ENCODE measurements around the gene TBC1D5. TPM values are rescaled to one million over a fixed set of nuclear protein-coding genes. Genes with fewer than 3 reads are reported as not detected.
"Not testable (repeated sequence)": the region's sequence is repeated elsewhere in the genome, so short reads cannot be mapped to it uniquely, and the experiment has no call there.

The TBC1D5 gene
- total RNA-seq, 2 donors from 2014 or later = 45.3 to 53.7 TPM

DNA sequence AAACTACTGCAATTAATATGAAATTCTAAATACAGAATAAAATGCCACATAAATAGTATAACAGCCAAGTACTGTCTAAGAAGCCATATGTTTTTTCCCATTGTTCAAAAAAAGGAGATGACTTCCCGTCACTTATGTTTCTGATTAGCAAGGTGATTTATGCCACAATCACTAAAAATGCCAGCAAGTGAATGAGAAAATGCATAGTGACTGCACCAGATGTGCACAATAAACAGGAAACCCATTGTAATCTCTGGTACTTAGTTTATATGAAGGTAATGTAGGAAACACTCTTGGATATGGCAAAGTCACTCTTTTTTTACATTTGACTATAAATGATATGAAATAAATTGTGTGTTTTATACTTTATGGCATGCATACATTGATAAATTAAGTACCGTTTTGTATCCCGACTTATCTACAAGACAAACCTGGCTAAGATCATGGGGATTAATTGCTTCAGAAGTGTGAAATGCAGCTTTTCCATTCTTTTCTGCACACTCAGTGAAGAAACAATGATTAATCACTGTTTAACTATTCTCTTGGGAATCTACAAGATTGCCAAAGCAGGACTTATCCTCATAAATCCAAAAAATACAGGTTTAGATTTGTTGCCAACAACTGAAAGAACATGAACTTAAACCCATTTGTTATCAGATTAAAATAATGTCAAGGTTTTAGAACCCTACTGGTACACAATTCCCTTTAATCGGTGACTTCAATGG is 164.5 kb downstream of the TBC1D5 start:
- intact Hi-C loops (cut with DNase I) = loop anchor here in 1 of 2 donors (5.0 kb wide), 1 partner anchor 454 kb away; no protein-coding TSS in a partner anchor
- DNase-seq (ENCODE audit: low spot score) = no peak

DNA sequence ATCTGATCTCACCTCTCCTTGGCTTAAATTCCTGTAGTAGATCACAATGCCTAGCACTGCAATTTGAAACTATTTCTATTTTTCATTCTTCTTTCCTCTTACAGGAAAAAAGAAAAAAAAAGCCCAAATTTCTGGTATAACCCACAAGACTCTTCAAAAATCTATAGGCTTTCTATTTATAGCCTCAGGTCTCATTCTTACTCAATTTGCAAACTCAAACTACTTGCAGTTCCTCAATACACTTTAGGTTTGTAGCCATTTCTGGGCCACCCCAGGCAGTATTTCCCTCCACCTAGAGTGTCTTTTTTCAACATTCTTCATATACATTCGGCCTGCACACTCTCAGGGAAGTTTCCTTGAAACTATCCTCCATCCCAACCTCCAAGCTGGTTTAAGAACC is 169.0 kb downstream of the TBC1D5 start:
- no peak for DNase-seq (ENCODE audit: low spot score)
- intact Hi-C loops (cut with DNase I) = no loop called here

DNA sequence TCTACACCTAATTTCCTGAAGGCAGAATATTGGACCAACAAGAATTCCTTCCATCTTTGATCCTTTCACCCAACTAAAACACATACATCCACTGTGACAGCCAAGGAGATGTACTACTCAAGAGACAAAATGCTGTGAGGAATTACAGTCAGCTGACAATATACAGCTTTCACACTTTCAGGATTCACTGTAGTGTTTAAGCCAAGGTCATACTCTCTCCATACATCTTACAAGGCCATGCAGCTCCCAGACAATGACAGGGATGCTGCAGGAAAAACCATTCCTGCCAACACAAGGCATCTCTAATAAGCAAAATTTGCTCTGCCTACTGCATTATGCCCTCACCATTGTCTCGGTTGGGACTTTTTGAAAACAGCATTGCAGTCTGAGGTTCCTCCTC is 170.7 kb downstream of the TBC1D5 start:
- no peak for DNase-seq (ENCODE audit: low spot score)
- intact Hi-C loops (cut with DNase I) = no loop called here

DNA sequence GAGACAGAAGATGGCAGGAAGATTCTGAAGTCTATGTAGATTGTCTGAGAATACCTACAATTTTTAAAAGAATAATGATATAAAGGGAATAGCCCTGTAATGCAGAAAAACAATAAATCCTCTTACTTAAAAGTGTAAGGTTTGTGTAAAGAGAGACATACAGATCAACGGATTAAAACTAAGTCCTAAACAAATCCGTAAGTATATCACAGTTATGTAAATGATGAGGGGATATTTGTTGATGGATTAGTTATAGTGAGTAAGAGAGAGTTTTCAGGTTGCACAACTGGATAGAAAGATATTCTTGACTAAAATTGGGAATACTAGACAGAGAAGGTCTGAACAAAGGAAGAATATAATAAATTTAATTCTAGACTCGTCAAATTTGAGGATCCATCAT is 179.6 kb downstream of the TBC1D5 start:
- DNase-seq (ENCODE audit: low spot score) = no peak
- intact Hi-C loops (cut with DNase I) = loop anchor here in 1 of 2 donors (10.0 kb wide), 1 partner anchor 1992 kb away; no protein-coding TSS in a partner anchor

DNA sequence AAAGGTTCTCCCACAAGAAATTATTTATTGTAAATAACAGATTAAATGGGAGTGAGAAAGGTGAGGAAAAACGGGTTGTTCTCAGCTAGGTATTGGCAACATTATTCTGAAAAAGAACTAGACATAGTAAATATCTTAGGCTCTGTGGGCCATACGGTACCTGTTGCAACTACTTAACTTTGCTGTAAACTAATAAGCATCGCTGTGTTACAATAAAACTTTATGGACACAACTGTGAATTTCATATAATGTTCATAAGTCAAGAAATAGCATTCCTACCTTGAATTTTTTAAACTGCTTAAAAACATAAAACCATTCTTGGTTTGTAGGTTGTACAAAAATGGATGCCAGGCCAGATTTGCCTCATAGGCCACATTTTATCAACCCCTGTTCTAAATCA is 183.9 kb downstream of the TBC1D5 start:
- intact Hi-C loops (cut with DNase I) = no loop called here
- no peak for DNase-seq (ENCODE audit: low spot score)

- intact Hi-C loops (cut with DNase I) = no loop called here
Measured at GRCh38 chr3:17557749-17558463, 184.5 kb downstream of the TBC1D5 start.

GRCh38 chr3:17555525-17555924 is 186.9 kb downstream of the TBC1D5 start:
- intact Hi-C loops (cut with DNase I) = no loop called here
- DNase-seq (ENCODE audit: low spot score) = no peak

More at GRCh38 chr3:17557749-17558463, 184.5 kb downstream of the TBC1D5 start:
- no peak for DNase-seq (ENCODE audit: low spot score)

GRCh38 chr3:17554078-17554477 is 188.4 kb downstream of the TBC1D5 start:
- intact Hi-C loops (cut with DNase I) = no loop called here
- DNase-seq (ENCODE audit: low spot score) = no peak

- intact Hi-C loops (cut with DNase I) = no loop called here
- DNase-seq (ENCODE audit: low spot score) = no peak
Measured at GRCh38 chr3:17553080-17553479, 189.4 kb downstream of the TBC1D5 start.

DNA sequence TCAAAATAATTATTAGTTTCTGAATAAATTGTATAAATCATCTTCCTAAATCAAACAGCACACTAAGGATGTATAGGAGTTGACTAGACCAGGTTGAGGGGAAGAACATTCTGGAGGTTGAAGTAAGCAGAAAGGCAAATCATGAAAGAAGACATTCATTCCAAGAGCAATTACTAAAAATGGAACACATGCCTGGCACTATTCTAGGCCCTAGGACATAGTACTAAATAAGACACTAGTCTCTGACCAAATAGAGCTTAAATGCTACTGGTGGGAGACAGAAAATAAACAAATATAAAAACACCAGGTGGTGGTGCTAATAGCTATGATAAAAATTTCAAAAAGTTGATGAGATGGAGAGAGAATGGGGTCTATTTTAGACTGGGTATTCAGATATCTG is 190.1 kb downstream of the TBC1D5 start:
- intact Hi-C loops (cut with DNase I) = no loop called here
- DNase-seq (ENCODE audit: low spot score) = no peak

DNA sequence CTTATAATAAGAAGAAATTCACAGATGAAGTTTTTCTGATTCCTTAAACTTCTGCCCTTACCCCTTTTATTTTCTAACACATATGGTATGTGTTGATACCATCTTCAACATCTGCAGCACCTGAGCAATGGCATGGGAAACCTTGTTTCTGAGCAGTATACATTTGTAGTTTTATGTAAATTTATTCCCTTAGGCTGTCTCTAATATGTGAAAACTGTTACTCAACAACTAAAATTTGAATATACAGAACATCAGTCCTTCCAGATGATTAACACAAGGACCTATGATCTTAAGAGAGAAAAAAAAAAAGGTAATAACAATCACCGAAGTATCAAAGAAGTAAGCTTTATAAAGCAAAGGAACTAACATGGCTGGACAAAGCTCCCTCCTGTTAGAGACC is 190.5 kb downstream of the TBC1D5 start:
- intact Hi-C loops (cut with DNase I) = no loop called here

DNA sequence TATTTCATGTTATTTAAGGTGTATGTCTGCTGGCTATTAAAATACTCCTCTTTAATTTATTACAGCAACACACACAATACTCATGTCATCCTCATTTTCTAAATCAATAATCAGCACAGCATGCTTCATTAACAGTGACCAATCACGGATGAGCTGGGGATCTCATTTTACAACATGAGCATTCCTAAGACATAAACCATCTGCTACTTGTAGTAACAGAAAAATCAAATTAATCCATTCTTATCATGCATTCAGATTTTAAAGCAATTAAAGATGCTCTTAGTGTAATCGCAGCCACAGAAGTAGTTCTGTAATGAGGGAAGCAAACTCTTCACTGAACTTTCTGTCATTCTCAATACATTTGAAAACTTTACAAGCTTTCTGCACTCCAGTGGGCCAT is 191.1 kb downstream of the TBC1D5 start:
- intact Hi-C loops (cut with DNase I) = no loop called here
- DNase-seq (ENCODE audit: low spot score) = no peak

More for the DNA sequence above, 190.5 kb downstream of the TBC1D5 start:
- no peak for DNase-seq (ENCODE audit: low spot score)

- intact Hi-C loops (cut with DNase I) = no loop called here
- DNase-seq (ENCODE audit: low spot score) = no peak
Measured at GRCh38 chr3:17550624-17551023, 191.8 kb downstream of the TBC1D5 start.

DNA sequence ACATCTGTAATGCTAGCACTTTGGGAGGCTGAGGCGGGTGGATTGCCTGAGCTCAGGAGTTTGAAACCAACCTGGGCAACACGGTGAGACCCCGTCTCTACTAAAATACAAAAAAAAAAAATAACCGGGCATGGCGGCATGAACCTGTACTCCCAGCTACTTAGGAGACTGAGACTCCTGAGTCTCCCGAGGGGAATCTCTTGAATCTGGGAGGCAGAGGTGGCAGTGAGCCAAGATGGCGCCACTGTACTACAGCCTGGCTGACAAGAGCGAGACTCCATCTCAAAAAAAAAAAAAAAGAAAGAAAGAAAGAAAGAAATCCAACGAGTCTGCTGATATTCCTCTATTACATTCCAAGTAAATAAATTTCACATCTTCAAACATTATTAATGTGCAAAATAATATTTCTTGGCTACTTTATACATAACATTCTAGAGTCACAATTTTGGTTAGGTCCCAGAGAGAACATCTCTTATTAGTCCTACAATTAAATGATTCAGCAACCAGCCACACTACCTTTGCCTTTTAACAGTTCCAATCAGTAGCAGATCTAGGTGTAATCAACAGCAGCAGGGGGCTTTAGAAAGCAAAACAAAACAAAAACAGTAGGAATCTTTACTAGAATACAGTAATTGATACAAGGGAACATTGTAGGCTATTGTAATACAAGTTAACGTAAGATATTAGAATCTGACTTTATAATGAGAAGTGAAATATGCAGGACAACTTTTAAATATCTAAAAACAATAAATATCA is 195.8 kb downstream of the TBC1D5 start:
- intact Hi-C loops (cut with DNase I) = no loop called here

GRCh38 chr3:17544632-17545031 is 197.8 kb downstream of the TBC1D5 start:
- DNase-seq (ENCODE audit: low spot score) = no peak
- intact Hi-C loops (cut with DNase I) = no loop called here

More for the DNA sequence above, 195.8 kb downstream of the TBC1D5 start:
- DNase-seq (ENCODE audit: low spot score) = no peak

DNA sequence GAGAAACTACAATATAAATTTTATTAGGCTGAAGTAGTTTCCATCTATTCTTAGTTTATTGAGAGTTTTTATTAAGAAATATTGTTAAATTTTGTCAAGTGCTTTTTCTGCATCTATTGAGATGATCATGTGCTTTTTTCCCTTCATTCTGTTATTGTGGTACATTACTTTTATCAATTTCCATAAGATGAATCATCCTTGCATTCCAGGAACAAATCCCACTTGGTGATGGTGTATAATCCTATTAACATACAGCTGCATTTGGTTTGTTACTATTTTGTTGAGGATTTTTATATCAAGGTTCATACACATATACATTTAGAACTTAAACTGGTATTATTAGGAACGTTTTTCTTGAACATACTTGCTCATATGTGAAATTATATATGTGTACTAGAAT is 199.8 kb downstream of the TBC1D5 start:
- intact Hi-C loops (cut with DNase I) = no loop called here
- no peak for DNase-seq (ENCODE audit: low spot score)

DNA sequence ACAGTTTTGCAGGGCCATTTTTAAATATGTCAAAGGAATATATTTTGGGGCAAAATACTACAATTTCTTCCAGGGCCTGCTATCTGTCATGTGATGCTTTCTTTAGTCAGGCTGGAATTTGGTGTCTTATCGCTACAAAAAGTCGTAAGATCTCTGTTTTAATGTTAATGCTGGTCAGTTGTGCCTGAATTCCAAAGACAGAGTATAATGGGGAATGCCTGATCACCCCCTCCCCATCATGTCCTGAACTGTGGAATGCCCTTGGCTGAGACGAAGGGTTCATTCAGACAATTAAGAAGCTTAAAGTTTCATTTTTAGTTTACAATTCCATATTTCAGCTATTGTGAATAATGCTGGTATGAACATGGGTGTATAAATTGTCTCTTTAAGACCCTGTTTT is 203.0 kb downstream of the TBC1D5 start:
- intact Hi-C loops (cut with DNase I) = no loop called here
- no peak for DNase-seq (ENCODE audit: low spot score)

GRCh38 chr3:17535274-17535673 is 207.2 kb downstream of the TBC1D5 start:
- intact Hi-C loops (cut with DNase I) = no loop called here
- no peak for DNase-seq (ENCODE audit: low spot score)

GRCh38 chr3:17532446-17532845 is 210.0 kb downstream of the TBC1D5 start:
- intact Hi-C loops (cut with DNase I); DNase-seq (ENCODE audit: low spot score): not testable (repeated sequence)

- DNase-seq (ENCODE audit: low spot score) = no peak
- intact Hi-C loops (cut with DNase I) = no loop called here
Measured at GRCh38 chr3:17529677-17530076, 212.8 kb downstream of the TBC1D5 start.
